K562 (cell line): ENCODE data around the gene MTMR12. TPM values are rescaled to one million over a fixed set of nuclear protein-coding genes. Genes with fewer than 3 reads are reported as not detected.
A peak's percentile ranks its signal among the peaks of the same experiment; 100 is the strongest.

Experiments
- ATAC-seq: fragments of 200-7000 bp; cut with Tn5 transposase; 3 replicates; pipeline ENCODE4 v1.9.1; 2020; ENCODE audit warnings: moderate library complexity
- BruUV-seq: library from RNA; stranded (reverse); fragments of 400-500 nt; replicated peaks from 2 replicates; lab custom pipeline; 2021; lab: Mats Ljungman, UMichigan
- CTCF ChIA-PET: fragments of 300-600 bp; formaldehyde crosslinking; extraction: SDS; loops from one replicate; lab custom pipeline; 2021; ENCODE audit warnings: low intra/inter-chr PET ratio; lab: Yijun Ruan, JAX
- POLR2A ChIA-PET: fragments of 300-600, 350-650 bp; sonication (Branson Sonifier 250); formaldehyde crosslinking; extraction: SDS; loops from one replicate; lab custom pipeline; 2021; ENCODE audit warnings: antibody characterized with exemption, inconsistent platforms; lab: Yijun Ruan, JAX
- DNase-seq, 4 experiments: peaks; one replicate each; pipeline versions ENCODE4 v3.0.0 to v3.0.0-alpha.2; 2011 to 2018; ENCODE audit warnings: low spot score in 3 of 4, mixed read lengths in 3 of 4; ENCODE audit errors: extremely low read depth in 1 of 4
- FAIRE-seq: peaks from 2 replicates; lab custom pipeline; 2011; peaks lifted over from hg19 to GRCh38; lab: Jason Lieb, UNC
- H2AFZ ChIP-seq: 2 replicates; pipeline ENCODE4 v1.6.0; 2011; ENCODE audit warnings: low read depth, low read length, control low read depth, inconsistent platforms
- H3K27ac ChIP-seq: fragments of 200-600 bp; 3 replicates; pipeline ENCODE4 v1.8.0; 2011; ENCODE audit warnings: low read depth, mild to moderate bottlenecking, control low read depth, inconsistent platforms, low read length, moderate library complexity, mixed read lengths; ENCODE audit errors: extremely low read depth
- H3K27me3 ChIP-seq, 2 experiments: fragments of 300-600 bp in 1 of 2; 2 replicates in 1 of 2; 3 replicates in 1 of 2; pipeline versions ENCODE4 v1.6.0 to v1.8.0; 2011; ENCODE audit warnings: inconsistent platforms in 2 of 2, low read length in 2 of 2, mild to moderate bottlenecking in 1 of 2, mixed read lengths in 1 of 2, moderate library complexity in 1 of 2; ENCODE audit not compliant: control insufficient read depth in 2 of 2, insufficient read depth in 2 of 2
- H3K36me3 ChIP-seq: fragments of 300-600 bp; 3 replicates; pipeline ENCODE4 v1.8.0; 2011; ENCODE audit warnings: mild to moderate bottlenecking, low read length, inconsistent platforms; ENCODE audit not compliant: control insufficient read depth, insufficient read depth
- H3K4me1 ChIP-seq, 2 experiments: fragments of 200-600 bp in 1 of 2; replicated peaks in 1 of 2; 2 replicates in 1 of 2; 3 replicates in 1 of 2; pipeline versions ENCODE4 v1.5.1 to v1.8.0; 2011; ENCODE audit warnings: inconsistent platforms in 2 of 2, low read length in 2 of 2, mild to moderate bottlenecking in 1 of 2, mixed read lengths in 1 of 2, moderate library complexity in 1 of 2; ENCODE audit not compliant: control insufficient read depth in 2 of 2, insufficient read depth in 2 of 2
- H3K4me2 ChIP-seq: 2 replicates; pipeline ENCODE4 v1.6.1; 2011; ENCODE audit warnings: low read length, control low read depth, inconsistent platforms, mixed read lengths; ENCODE audit not compliant: insufficient read depth
- H3K4me3 ChIP-seq: fragments of 200-600 bp; sonication (generic), shearing (Covaris generic); 2 replicates; pipeline ENCODE4 v1.5.1; 2016; ENCODE audit warnings: control low read depth, inconsistent platforms
- H3K79me2 ChIP-seq: fragments of 200-600 bp; 3 replicates; pipeline ENCODE4 v1.8.0; 2011; ENCODE audit warnings: low read length, inconsistent platforms; ENCODE audit not compliant: control insufficient read depth, insufficient read depth
- H3K9ac ChIP-seq, 2 experiments: 2 replicates each; pipeline versions ENCODE4 v1.6.0 to v1.6.1; 2011; ENCODE audit warnings: low read depth in 2 of 2, low read length in 2 of 2, control low read depth in 1 of 2, inconsistent platforms in 1 of 2, mild to moderate bottlenecking in 1 of 2, mixed read lengths in 1 of 2; ENCODE audit not compliant: insufficient read depth in 1 of 2
- H3K9me1 ChIP-seq: one replicate; pipeline ENCODE4 v1.6.0; 2011; ENCODE audit warnings: inconsistent platforms, mild to moderate bottlenecking, low read length, moderate library complexity; ENCODE audit not compliant: control insufficient read depth, insufficient read depth
- H3K9me3 ChIP-seq: replicated peaks from 2 replicates; pipeline ENCODE4 v1.5.1; 2011; ENCODE audit warnings: low read depth, low read length, inconsistent platforms; ENCODE audit not compliant: control insufficient read depth, insufficient read depth
- H4K20me1 ChIP-seq: replicated peaks from 2 replicates; pipeline ENCODE4 v1.6.1; 2011; ENCODE audit warnings: low read length, inconsistent platforms, mixed read lengths; ENCODE audit not compliant: control insufficient read depth, insufficient read depth
- C11orf30 ChIP-seq: fragments of 450-650 bp; IDR thresholded peaks from 2 replicates; pipeline ENCODE4 v1.6.1; 2016; ENCODE audit warnings: low read depth, mild to moderate bottlenecking
- MAFF ChIP-seq: IDR thresholded peaks from 2 replicates; pipeline ENCODE4 v1.6.1; 2012; ENCODE audit warnings: low read length, improper control_type of control experiment
- MAFG ChIP-seq: fragments of 450-650 bp; conservative IDR thresholded peaks from 2 replicates; pipeline ENCODE4 v1.6.1; 2016; ENCODE audit warnings: missing genetic modification characterization, missing compliant biosample characterization
- MAFK ChIP-seq: IDR thresholded peaks from 2 replicates; pipeline ENCODE4 v1.6.1; 2011; ENCODE audit warnings: low read length, improper control_type of control experiment
- NR2F6 ChIP-seq: fragments of 450-650 bp; formaldehyde crosslinking; IDR thresholded peaks from 2 replicates; pipeline ENCODE4 v1.4.0; 2020; ENCODE audit warnings: mild to moderate bottlenecking
- PHB2 ChIP-seq: fragments of 450-650 bp; IDR thresholded peaks from 2 replicates; pipeline ENCODE4 v1.6.1; 2017; ENCODE audit warnings: low read depth
- RBBP5 ChIP-seq: fragments of 200-600 bp; sonication (generic); IDR thresholded peaks from 2 replicates; pipeline ENCODE4 v1.6.1; 2012; ENCODE audit warnings: borderline replicate concordance, mild to moderate bottlenecking, low read length, control low read depth, inconsistent platforms; ENCODE audit not compliant: insufficient read depth, poor library complexity, severe bottlenecking
- SAP30 ChIP-seq: fragments of 200-600 bp; sonication (generic); IDR thresholded peaks from 2 replicates; pipeline ENCODE4 v1.6.1; 2012; ENCODE audit warnings: borderline replicate concordance, low read depth, mild to moderate bottlenecking, moderate library complexity, low read length, control low read depth, inconsistent platforms; ENCODE audit not compliant: insufficient read depth, poor library complexity, severe bottlenecking
- ZBTB11 ChIP-seq, 3 experiments: fragments of 200-800 bp in 1 of 3; fragments of 250-450 bp in 1 of 3; fragments of 450-650 bp in 1 of 3; sonication (Bioruptor Pico) in 1 of 3; sonication (Bioruptor generic) in 1 of 3; formaldehyde crosslinking in 1 of 3; IDR thresholded peaks; 2 replicates each; pipeline versions ENCODE4 v1.6.1 to v1.8.0; 2016 to 2022; ENCODE audit warnings: mild to moderate bottlenecking in 2 of 3, missing genetic modification characterization in 2 of 3, missing compliant biosample characterization in 1 of 3, moderate library complexity in 1 of 3
- ZBTB5 ChIP-seq: fragments of 450-650 bp; IDR thresholded peaks from 2 replicates; pipeline ENCODE4 v1.6.1; 2017; ENCODE audit warnings: antibody characterized with exemption
- ZNF24 ChIP-seq: fragments of 450-650 bp; IDR thresholded peaks from 2 replicates; pipeline ENCODE4 v1.6.1; 2016
- WGBS: fragments of 100-300 bp; shearing (Covaris generic); methylation state at CpG from one replicate; pipeline ENCODE4 v1.1.6; 2016; ENCODE audit warnings: low coverage, mixed read lengths; ENCODE audit not compliant: insufficient coverage; ENCODE audit errors: missing lambda C conversion rate; 5-methylcytosine and 5-hydroxymethylcytosine counted together
- in situ Hi-C: fragments of 300-500 bp; cut with MboI; formaldehyde crosslinking; loops from 4 replicates; pipeline ENCODE4 v1.15.0; 2018; ENCODE audit warnings: inconsistent platforms, mixed read lengths
- intact Hi-C: fragments of 100-400 bp; cut with micrococcal nuclease; formaldehyde crosslinking; loops from 2 replicates; pipeline ENCODE4 v1.14.2; 2022
- polyA plus RNA-seq, 8 experiments: library from polyadenylated mRNA; depleted of rRNA in 4 of 8; stranded (reverse) in 5 of 8; unstranded in 3 of 8; fragments of >200 nt; fragmentation: Nextera tagmentation in 2 of 8; fragmentation: Illumina TruSeq in 1 of 8; extraction: Ambion mirVana in 2 of 8; extraction: Trizol in 1 of 8; gene quantifications; 2 replicates each; pipeline versions ENCODE4 v1.2.1 to v1.2.3, GENCODE V29; 2011 to 2014; ENCODE audit warnings: inconsistent platforms in 1 of 8, missing spikeins in 1 of 8
- total RNA-seq, 7 experiments: library from RNA; depleted of rRNA in 6 of 7; stranded (reverse); fragments of >200 nt in 6 of 7; fragmentation: Illumina TruSeq in 2 of 7; extraction: Trizol in 2 of 7; gene quantifications; 2 replicates each; pipeline versions ENCODE4 v1.2.1 to v1.2.3, GENCODE V29; 2011 to 2021; ENCODE audit warnings: low replicate concordance in 1 of 7
- TF ChIP-seq, protein P1 (sequence below): fragments of 250-450 bp; sonication (Bioruptor Pico); IDR thresholded peaks from 2 replicates; pipeline ENCODE4 v1.5.0; 2022; ENCODE audit warnings: mild to moderate bottlenecking

MTMR12 gene
- total and polyA plus RNA-seq, 9 of the 15 experiments (the other 6 are each of a cell fraction or from before 2014, with no cell fraction given) = 4.0 to 28.7 (median 17.1) TPM

DNA sequence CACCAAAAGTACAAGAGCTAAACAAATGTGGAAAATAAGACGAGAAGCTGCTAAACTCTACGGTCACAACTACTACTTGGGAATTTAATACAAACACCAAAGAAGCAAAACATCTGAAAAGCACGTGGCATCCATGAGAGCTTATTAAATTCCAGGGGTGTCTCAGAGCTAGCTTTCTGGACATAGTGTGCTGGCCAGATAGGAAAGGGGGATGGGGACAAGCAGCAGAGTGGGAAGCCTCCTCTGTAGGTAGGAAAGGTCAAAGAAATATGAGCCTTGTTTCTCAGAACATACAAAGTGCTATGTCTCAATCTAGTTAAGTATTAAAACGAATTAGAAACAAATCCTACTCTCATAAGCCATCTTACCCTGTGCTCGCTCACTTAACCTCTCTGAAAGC, 87.3 kb downstream of the MTMR12 start (continued):
- no peak for TF ChIP-seq ZBTB5
- no peak for TF ChIP-seq NR2F6 (CRISPR knock-in tag)
- TF ChIP-seq ZNF24 = no peak
- no peak for TF ChIP-seq RBBP5
- no peak for TF ChIP-seq SAP30
- TF ChIP-seq, all 486 proteins: peak for 0

GRCh38 chr5:32223972-32224609, 88.6 kb downstream of the MTMR12 start:
- H3K9me3 ChIP-seq = no peaks in the 10 kb centered on the region
- 55% methylated on average over 1 of the region's 1 CpG for WGBS
- intact Hi-C loops (no loop called here), in situ Hi-C loops (loop anchor here (10.0 kb wide), 1 partner anchor 391 kb away; no protein-coding TSS in a partner anchor)
- no peak overlapping the region for H3K9ac ChIP-seq
- H3K4me1 ChIP-seq = no peaks in the 10 kb centered on the region
- no peaks in the 10 kb centered on the region for H4K20me1 ChIP-seq
- CTCF ChIA-PET = no interaction called here
- POLR2A ChIA-PET = interaction anchor here (0.7 to 1.0 kb wide), 2 partner anchors 51 to 96 kb away, joined by 3 to 4 read pairs; no protein-coding TSS in a partner anchor
- BruUV-seq = no TSS peak
- H2AFZ ChIP-seq = no peak overlapping the region
- H3K79me2 ChIP-seq = no peaks in the 10 kb centered on the region
- H3K27me3 ChIP-seq = no peaks in the 10 kb centered on the region
- H3K9me1 ChIP-seq = no peaks in the 10 kb centered on the region
- no peak overlapping the region for H3K4me3 ChIP-seq
- DNase-seq = no peak
- H3K27ac ChIP-seq = no peak overlapping the region
- H3K4me2 ChIP-seq = no peak overlapping the region
- H3K36me3 ChIP-seq = peaks cover 3% of the 10 kb centered on the region; the same call in 1 of the 3 replicates
- ATAC-seq = no peak
- no peak for FAIRE-seq
- TF ChIP-seq MAFG (tag) (peak; percentile 87), C11orf30 (peak; percentile 89), PHB2 (no peak), MAFF (peak; percentile 92), ZBTB11 (CRISPR knock-in tag; IDR thresholded peaks at IDR 0.05) (no peak), MAFK (peak; percentile 91)
- TF ChIP-seq, protein P1, sequence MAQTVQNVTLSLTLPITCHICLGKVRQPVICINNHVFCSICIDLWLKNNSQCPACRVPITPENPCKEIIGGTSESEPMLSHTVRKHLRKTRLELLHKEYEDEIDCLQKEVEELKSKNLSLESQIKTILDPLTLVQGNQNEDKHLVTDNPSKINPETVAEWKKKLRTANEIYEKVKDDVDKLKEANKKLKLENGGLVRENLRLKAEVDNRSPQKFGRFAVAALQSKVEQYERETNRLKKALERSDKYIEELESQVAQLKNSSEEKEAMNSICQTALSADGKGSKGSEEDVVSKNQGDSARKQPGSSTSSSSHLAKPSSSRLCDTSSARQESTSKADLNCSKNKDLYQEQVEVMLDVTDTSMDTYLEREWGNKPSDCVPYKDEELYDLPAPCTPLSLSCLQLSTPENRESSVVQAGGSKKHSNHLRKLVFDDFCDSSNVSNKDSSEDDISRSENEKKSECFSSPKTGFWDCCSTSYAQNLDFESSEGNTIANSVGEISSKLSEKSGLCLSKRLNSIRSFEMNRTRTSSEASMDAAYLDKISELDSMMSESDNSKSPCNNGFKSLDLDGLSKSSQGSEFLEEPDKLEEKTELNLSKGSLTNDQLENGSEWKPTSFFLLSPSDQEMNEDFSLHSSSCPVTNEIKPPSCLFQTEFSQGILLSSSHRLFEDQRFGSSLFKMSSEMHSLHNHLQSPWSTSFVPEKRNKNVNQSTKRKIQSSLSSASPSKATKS (CRISPR knock-in tag) = no peak
